GM18870 (cell line): Measurements from ENCODE around the gene ADAMTS10.
"Not testable (repeated sequence)": the region's sequence is repeated elsewhere in the genome, so short reads cannot be mapped to it uniquely, and the experiment has no call there.

Source experiments
- ATAC-seq: cut with Tn5 transposase; IDR thresholded peaks from one replicate; pipeline ENCODE4 v1.9.1; 2021; ENCODE audit warnings: moderate library complexity; ENCODE audit not compliant: unreplicated experiment

The ADAMTS10 gene

DNA sequence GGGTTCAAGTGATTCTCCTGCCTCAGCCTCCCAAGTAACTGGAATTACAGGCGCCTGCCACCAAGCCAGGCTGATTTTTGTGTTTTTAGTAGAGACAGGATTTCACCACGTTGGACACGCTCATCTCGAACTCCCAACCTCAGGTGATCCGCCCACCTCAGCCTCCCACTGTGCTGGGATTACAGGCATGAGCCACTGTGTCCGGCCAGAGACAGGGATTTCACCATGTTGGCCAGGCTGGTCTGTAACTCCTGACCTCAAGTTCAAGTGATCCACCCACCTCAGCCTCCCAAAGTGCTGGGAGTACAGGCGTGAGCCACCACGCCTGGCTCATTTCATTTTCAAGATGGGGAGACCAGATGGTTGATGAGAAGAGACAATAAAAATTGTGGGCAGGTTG lies 45.6 kb downstream of the ADAMTS10 start:
- not testable (repeated sequence) for ATAC-seq

DNA sequence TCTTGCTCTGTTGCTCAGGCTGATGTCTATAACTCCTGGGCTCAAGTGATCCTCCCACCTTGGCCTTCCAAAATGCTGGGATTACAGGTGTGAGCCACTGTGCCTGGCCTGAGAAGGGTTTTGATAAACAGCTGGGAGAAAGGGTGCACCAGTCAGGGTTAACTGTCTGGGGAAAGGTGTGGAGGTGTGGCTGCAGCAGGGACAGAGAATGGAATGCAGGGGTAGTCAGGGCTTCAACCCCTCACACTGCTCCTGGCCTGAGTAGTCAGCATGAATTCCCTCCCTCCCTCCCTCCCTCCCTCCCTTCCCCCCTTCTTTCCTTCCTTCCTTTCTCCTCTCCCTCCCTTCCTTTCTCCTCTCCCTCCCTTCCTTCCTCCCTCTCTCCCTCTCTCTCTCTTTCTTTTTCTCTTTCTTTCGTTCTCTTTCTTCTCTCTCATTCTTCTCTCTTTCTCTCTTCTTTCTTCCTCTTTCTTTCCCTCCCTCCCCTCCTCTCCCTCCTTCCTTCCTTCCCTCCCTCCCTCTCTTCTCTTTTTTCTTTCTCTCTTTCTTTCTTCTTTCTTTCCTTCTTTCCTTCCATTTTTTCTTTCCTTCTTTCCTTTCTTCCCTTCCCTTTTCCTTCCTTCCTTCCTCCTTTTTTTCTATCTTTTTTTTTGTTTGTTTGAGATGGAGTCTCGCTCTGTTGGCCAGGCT lies 49.3 kb downstream of the ADAMTS10 start:
- no peak for ATAC-seq

DNA sequence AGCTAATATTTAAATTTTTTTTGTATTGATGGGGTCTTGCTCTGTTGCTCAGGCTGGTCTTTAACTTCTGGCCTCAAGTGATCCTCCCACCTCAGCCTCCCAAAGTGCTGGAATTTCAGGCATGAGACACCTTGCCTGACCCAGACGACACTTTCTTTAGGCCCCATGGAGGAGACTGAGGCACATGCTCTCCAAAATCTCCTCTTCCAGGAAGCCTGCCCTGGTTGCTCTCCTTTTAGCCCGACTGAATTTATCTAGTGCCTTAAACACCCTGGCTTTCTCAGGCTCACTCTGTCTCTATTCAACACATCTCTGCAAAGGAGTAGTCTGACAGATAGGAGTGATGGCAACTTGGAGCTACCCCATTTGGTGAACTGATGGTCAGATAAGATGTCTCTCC lies 52.2 kb downstream of the ADAMTS10 start:
- ATAC-seq: no peak

DNA sequence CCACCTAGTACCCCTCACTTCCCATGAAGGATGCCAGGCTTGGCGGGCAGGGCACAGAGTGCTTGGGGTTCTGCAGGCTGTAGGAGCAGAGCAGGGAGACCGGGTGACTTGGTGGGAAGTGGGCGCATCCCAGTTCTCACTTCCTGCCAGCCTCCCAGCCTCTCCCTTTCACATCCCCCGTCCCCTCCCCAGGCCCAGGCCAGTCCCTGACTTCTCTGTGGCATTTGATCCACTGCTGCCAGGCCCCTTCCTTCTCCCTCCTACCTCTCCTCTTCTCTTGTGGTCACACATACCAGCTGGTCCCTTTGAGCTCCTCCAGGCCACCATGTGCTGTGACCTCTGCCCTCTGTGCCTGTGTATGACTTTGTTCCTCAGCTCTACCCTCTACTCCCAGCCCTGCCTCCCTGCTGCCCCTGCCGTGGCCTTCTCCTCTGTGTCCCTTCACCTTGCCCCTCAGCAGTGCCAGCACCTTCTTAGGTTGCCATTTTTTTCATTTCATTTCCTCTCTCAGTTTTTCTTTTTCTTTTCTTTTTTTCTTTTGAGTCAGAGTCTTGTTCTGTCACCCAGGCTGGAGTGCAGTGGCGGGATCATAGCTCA lies 52.8 kb downstream of the ADAMTS10 start:
- ATAC-seq: no peak

DNA sequence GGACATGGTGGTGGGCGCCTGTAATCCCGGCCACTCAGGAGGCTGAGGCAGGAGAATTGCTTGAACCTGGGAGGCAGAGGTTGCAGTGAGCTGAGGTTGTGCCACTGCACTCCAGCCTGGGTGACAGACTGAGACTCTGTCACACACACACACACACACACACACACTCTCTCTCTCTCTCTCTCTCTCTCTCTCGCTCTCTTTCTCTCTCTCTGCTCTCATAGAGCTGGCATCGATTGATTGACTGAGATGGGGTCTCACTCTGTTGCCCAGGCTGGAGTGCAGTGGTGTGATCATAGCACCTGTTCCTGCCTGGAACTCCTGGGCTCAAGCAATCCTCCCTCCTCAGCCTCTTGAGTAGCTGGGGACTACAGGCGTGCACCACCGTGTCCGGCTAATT lies 56.8 kb downstream of the ADAMTS10 start:
- ATAC-seq: not testable (repeated sequence)

DNA sequence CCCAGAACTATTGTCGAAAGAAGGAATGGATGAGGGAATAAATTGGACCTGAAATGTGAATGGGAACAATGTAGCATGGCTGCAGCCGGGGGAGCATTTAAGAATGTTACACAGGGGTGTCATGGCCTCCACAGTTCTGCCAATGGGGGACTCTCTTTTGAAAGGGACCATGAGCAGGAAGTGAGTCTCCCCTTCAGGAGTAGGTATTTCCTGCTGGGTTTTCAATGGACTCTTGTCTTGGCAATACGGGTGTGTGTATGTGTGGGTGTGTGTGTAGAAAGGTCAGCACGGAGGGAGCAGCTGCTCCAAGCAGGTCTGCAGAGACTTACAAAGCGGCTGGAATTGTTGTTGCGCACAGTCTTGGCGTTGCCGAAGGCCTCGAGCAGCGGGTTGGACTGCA lies 57.7 kb downstream of the ADAMTS10 start:
- no peak for ATAC-seq

DNA sequence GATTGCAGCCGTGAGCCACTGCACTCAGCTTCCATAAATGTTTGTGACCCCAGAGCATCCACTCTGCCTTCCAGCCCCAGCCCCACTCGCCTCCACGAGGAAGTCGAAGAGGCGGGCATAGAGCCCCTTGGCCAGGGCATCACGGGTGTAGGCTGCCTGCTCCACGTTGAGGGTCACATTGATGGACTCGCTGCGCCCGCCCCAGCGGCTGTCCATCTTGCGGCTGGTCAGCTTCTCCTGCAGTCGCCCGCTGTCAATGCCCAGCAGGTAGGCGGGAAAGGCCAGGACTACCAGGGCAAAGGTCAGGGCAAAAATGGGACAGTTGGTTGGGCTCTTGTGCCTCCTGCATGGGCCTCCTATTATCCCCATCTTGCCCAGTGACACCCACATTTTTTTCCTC lies 60.4 kb downstream of the ADAMTS10 start:
- no peak for ATAC-seq

DNA sequence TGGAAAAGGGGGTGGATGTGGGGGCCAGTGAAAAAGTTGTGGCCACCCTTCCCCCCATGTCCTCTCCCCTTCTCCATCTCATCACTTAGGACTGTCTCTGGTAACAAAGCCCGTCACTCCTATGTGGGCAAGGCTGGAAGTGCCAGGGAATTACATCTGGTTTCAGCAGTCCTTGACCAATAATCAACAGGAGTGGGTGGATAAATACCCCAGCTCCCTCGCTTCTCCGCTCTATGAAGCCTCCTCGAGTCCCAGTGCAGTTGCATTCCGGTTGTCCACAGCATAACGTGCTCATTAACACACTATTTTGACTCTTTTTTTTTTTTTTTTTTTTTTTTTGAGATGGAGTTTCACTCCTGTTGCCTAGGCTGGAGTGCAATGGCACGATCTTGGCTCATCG lies 64.8 kb downstream of the ADAMTS10 start:
- no peak for ATAC-seq

DNA sequence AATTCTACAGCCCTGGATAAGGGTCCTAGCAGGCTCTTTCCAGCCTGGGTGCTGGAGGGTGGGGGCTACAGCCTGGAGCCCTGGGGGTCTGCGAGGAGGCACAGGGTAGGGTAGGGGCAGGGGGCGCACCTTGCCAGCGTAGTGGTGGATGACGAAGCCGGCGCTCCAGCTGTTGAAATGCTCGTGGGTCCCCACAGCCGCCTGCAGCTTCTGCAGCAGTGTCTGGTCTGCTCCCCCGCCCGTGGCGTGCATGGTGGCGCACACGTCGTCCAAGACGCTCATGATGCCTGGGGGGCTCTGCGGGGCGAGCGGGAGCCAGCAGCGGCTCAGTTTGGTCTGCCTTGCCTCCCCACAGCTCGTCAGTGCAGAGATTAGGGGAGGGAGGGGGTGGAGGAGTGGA lies 66.3 kb downstream of the ADAMTS10 start:
- no peak for ATAC-seq

DNA sequence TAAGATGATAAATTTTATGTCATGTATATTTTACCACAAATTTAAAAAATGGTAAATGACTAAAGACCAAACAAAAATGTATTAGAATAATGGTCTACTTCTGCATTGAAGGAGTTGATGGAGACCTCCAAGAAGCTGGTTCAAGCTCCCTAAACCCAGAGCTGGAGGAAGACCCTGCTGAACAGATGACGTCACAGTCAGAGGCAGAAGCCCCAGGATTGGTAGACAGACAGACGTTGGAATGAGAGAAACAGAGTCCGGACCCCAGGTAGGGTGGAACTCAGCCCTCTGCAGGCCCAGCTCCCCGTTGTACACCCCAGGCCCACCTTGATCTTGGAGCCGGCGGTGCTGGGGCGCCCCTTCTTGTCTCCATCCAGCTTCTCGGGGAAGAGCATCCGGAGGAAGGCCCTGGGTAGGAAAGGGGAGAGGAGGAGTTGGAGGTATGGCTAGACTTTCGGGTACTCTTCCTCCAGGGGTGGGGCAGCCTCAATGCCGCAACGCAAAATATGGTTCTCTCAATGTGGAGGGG lies 70.8 kb downstream of the ADAMTS10 start:
- no peak for ATAC-seq

DNA sequence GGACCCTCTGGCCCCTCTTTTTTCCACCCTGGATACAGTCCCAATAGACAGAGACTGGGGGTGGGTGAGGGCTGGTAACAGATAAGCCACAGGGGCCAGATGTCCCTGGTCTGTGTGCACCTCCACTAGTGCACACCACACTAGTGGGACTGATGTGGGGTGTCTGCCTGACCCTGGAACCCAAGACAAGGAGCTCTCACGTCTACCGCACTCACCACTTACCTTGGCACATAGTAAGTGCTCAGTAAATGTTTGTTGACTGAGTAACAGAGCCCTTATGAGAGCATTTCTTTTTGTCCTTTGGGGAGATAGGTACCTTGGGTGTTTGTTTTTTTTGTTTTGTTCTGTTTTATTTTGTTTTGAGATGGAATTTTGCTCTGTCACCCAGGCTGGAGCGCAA lies 73.4 kb downstream of the ADAMTS10 start:
- ATAC-seq: no peak

DNA sequence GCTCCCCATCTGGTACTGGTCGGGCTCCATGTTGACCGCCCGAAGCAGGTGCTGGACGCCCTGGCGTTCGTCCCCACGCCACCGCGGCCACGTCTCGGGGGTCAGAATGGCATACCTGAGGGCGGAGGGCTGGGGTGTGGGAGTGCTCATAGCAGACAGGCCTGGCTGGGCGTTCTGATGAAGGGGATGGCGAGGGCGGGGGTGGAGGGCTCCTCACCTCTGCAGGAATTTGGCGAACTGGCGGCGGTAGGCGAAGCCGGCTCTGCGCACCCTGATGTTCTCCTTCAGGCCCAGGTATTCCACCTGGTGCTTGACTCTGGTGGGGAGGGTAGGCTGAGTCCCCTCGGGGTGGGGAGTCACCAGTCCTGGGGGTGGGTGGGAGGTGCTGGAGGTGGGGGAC lies 74.2 kb downstream of the ADAMTS10 start:
- ATAC-seq: no peak

DNA sequence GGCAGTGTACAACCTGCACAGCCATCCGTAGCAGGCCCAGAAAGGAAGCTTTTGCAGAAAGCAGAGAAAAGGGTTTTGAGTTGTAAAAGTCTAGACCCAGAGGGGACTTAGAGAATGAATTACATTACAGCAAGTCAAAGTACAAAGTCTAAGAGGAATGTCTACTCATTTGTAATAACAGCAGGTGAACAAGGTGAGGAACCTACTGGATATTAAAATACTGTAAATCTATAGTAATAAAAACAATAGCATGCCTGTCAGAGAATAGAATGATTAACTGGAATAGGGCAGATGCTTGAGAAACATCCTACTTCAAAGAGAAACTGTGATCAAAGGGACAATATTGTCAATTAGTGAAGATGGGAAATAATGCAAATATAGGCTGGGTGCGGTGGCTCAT lies 78.3 kb downstream of the ADAMTS10 start:
- ATAC-seq: no peak

DNA sequence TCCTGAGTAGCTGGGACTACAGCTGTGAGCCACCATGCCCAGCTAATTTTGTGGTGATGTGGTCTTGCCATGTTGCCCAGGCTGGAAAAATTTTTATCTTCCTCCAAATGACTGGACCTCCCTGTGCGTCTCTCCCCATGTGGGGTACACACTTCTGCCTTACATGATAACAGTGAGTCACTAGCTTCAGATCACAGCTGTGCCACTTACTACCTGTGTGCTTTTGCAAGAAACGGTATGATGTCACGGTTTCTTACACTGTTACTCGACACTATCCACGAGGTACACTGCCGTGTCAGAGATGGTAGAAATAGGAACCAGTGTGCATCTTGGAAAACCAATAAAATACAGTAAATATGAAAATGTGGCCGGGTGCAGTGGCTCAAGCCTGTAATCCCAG lies 79.0 kb downstream of the ADAMTS10 start:
- ATAC-seq: no peak
